Large intestine (tissue), 3 donors: Measurements from ENCODE around the gene DCST1. TPM values are rescaled to one million over a fixed set of nuclear protein-coding genes. Genes with fewer than 3 reads are reported as not detected.
A peak's percentile ranks its signal among the peaks of the same experiment; 100 is the strongest.

ENCODE experiments used
- DNase-seq, 2 donors: peaks; one replicate each; pipeline versions ENCODE4 v3.0.0 to v3.0.0-alpha.2; 2013
- H3K27ac ChIP-seq: one replicate; pipeline ENCODE4 v1.5.1; 2013; ENCODE audit warnings: low read length
- H3K27me3 ChIP-seq: 2 replicates; pipeline ENCODE4 v1.6.1; 2013; ENCODE audit warnings: low read length; ENCODE audit not compliant: control insufficient read depth, insufficient read depth
- H3K36me3 ChIP-seq: 2 replicates; pipeline ENCODE4 v1.6.1; 2013; ENCODE audit warnings: low read length; ENCODE audit not compliant: control insufficient read depth, insufficient read depth
- H3K4me1 ChIP-seq: one replicate; pipeline ENCODE4 v1.6.1; 2013; ENCODE audit warnings: low read length; ENCODE audit not compliant: control insufficient read depth, insufficient read depth
- H3K4me3 ChIP-seq: one replicate; pipeline ENCODE4 v1.5.1; 2013; ENCODE audit warnings: low read length
- H3K9me3 ChIP-seq: one replicate; pipeline ENCODE4 v1.6.1; 2013; ENCODE audit warnings: mild to moderate bottlenecking, low read depth, low read length, moderate library complexity; ENCODE audit not compliant: control insufficient read depth
- WGBS: methylation state at CpG from one replicate; pipeline ENCODE4 v1.1.5; 2013; ENCODE audit warnings: low lambda C conversion rate; ENCODE audit not compliant: insufficient coverage; 5-methylcytosine and 5-hydroxymethylcytosine counted together
- polyA plus RNA-seq: library from polyadenylated mRNA; unstranded; fragments of 120-200 nt; gene quantifications from one replicate; pipeline ENCODE4 v1.2.1, GENCODE V29; 2013

DCST1 gene
- polyA plus RNA-seq, 1 donor, result 0.88 TPM

DNA sequence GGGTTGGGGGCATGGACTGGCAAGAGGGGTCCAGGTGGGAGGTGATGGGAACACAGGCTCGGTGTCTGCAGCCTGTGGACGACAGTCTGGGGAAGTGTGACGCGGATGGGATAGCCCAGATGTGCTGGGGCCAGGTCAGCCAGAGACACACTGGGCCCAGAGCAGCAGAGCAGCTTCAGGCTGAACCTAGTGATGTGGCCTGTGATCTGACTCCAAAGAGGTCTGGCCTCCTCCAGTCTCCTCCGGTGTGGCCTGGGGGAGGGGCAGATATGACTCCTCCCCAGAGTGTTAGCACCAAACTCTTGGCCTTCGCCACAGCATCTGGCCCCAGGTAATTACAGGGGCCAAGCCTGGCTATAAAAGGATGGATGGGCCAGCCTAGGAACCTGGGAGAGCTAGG lies 58.5 kb downstream of the DCST1 start:
- Histone ChIP-seq H3K36me3 (no peaks in the 10 kb centered on the region), H3K4me1 (peaks cover 17% of the 10 kb centered on the region), H3K27me3 (no peaks in the 10 kb centered on the region), H3K27ac (no peak overlapping the region), H3K9me3 (no peaks in the 10 kb centered on the region), H3K4me3 (no peak overlapping the region)
- no CpG with 5 or more reads among the region's 6 CpGs for WGBS
- no peak for DNase-seq

DNA sequence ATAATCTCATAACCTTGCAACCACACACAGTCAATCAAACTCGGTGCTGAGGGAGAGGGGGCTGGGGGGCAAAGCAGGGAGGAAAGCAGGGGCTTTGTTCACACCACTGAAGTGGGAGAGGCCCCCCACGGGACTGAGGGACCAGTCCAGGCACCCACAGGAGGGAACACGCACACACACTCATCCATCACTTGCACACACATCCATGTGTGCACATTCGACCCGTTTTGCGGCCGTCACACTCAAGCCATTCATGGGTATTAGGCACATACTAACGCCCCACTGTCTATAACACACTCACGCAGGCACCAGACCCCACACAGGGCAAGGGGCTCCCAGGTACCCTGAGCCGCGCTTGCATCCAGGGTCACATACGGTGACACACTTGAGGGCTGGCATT lies 59.0 kb downstream of the DCST1 start:
- Histone ChIP-seq H3K27ac (no peak overlapping the region), H3K4me3 (no peak overlapping the region), H3K36me3 (no peaks in the 10 kb centered on the region), H3K9me3 (no peaks in the 10 kb centered on the region), H3K4me1 (peaks cover 17% of the 10 kb centered on the region), H3K27me3 (no peaks in the 10 kb centered on the region)
- no peak for DNase-seq
- WGBS, result no CpG with 5 or more reads among the region's 12 CpGs

DNA sequence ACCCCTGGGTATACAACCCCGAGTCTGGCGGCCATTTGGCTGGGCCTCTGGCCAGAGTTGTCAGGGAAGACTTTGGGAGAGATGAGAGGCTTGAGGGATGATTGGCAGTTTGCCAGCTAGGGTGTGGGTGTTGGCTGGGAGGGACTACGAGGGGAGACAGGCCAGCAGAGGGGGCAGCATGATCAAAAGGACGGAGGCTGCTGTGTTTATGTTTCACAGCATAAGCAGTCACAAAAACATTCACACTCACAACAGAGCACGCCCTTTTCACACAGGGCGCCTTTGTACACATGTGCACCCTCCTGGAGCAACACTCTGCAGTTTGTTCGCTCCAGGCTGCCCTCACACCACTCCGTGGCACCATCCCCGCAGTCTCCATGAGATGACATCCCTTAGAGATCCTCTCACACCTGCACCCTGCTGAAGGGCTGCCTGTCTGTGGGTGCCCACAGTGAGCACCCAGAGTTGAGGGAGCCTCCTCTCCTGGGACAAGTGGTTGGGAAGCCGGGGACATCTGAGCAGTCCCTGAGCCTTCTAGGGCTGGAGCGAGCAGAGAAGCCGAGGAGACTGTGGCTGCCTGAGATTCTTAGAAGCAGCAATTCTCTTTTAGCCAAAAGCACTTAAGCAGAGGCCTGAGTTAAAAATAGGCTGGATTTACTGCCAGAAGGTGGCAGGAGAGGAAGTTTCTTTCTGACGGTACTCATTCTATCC lies 60.4 kb downstream of the DCST1 start:
- no peaks in the 10 kb centered on the region for H3K36me3 ChIP-seq
- no CpG with 5 or more reads among the region's 13 CpGs for WGBS
- H3K9me3 ChIP-seq, result no peaks in the 10 kb centered on the region
- peak overlapping the region; percentile 30 for H3K27ac ChIP-seq
- no peak overlapping the region for H3K4me3 ChIP-seq
- H3K4me1 ChIP-seq, result peaks cover 17% of the 10 kb centered on the region
- DNase-seq, result peak in 1 of 2 donors; percentile 48
- no peaks in the 10 kb centered on the region for H3K27me3 ChIP-seq

DNA sequence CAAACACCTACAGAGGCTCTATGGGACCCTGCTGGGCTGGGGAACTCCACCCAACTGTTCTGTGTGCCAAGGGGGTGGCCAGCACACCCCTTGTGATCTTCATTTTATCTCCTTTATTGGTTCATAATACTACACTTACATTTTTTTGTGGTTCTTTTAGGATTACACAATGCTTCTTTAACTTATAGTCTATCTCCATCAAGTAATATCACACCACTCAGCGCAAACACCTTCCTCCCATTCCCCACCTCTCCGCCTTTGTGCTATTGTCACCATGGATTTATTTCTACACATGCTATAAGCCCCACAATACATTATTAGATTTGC lies 61.0 kb downstream of the DCST1 start:
- no CpG with 5 or more reads among the region's 2 CpGs for WGBS
- Histone ChIP-seq H3K27ac (no peak overlapping the region), H3K4me1 (peaks cover 17% of the 10 kb centered on the region), H3K27me3 (no peaks in the 10 kb centered on the region), H3K9me3 (no peaks in the 10 kb centered on the region), H3K4me3 (no peak overlapping the region), H3K36me3 (no peaks in the 10 kb centered on the region)
- no peak for DNase-seq

DNA sequence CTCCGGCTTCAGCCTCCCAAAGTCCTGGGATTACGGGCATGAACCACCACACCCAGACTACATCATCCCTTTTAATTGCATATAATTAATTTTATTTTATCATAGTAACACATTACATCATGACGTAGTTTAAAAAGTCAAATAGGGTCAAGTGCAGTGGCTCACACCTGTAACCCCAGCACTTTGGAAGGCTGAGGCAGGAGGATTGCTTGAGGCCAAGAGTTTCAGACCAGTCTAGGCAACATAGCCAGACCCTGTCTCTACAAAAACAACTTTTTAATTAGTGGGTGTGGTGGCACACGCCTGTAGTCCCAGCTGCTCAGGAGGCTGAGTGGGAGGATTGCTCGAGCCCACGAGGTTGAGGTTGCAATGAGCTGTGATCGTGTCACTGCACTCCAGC lies 65.7 kb downstream of the DCST1 start:
- no peaks in the 10 kb centered on the region for H3K27me3 ChIP-seq
- peaks cover 6% of the 10 kb centered on the region for H3K4me1 ChIP-seq
- H3K9me3 ChIP-seq, result no peaks in the 10 kb centered on the region
- H3K27ac ChIP-seq, result no peak overlapping the region
- H3K36me3 ChIP-seq, result no peaks in the 10 kb centered on the region
- no peak overlapping the region for H3K4me3 ChIP-seq
- 86% methylated on average over 1 of the region's 7 CpGs for WGBS
- DNase-seq, result no peak

Other genes with a start within 250 kb of the DCST1 start
- gene KCNN3, start 163.5 kb upstream of the DCST1 start, polyA plus RNA-seq, result 4.7 TPM
- 40.4 TPM for gene PMVK, start 97.1 kb upstream of the DCST1 start, polyA plus RNA-seq
- gene PBXIP1, start 77.7 kb upstream of the DCST1 start, polyA plus RNA-seq, result 78.8 TPM
- gene PYGO2, start 72.0 kb upstream of the DCST1 start, polyA plus RNA-seq, result 32.0 TPM
- gene SHC1, start 63.1 kb upstream of the DCST1 start, polyA plus RNA-seq, result 76.4 TPM
- 65.6 TPM for gene CKS1B, start 59.1 kb upstream of the DCST1 start, polyA plus RNA-seq
- 28.0 TPM for gene FLAD1, start 50.5 kb upstream of the DCST1 start, polyA plus RNA-seq
- 0.33 TPM for gene LENEP, start 40.2 kb upstream of the DCST1 start, polyA plus RNA-seq
- 45.1 TPM for gene ZBTB7B, start 31.0 kb upstream of the DCST1 start, polyA plus RNA-seq
- 4.1 TPM for gene DCST2, start within 50 bp of the DCST1 start, polyA plus RNA-seq
- 38.6 TPM for gene ADAM15, start 17.5 kb downstream of the DCST1 start, polyA plus RNA-seq
- gene EFNA4, start 29.9 kb downstream of the DCST1 start, polyA plus RNA-seq, result 36.0 TPM
- gene EFNA3, start 45.0 kb downstream of the DCST1 start, polyA plus RNA-seq, result 9.6 TPM
- gene EFNA1, start 94.1 kb downstream of the DCST1 start, polyA plus RNA-seq, result 96.1 TPM
- 57.4 TPM for gene SLC50A1, start 102.0 kb downstream of the DCST1 start, polyA plus RNA-seq
- gene DPM3, start 106.7 kb downstream of the DCST1 start, polyA plus RNA-seq, result 59.1 TPM
- 142 TPM for gene KRTCAP2, start 139.5 kb downstream of the DCST1 start, polyA plus RNA-seq
- 2.9 TPM for gene TRIM46, start 140.0 kb downstream of the DCST1 start, polyA plus RNA-seq
- 40.9 TPM for gene THBS3, start 174.1 kb downstream of the DCST1 start, polyA plus RNA-seq
- 38.6 TPM for gene MTX1, start 174.9 kb downstream of the DCST1 start, polyA plus RNA-seq
- gene ENTREP3, start 221.7 kb downstream of the DCST1 start, polyA plus RNA-seq, result 19.4 TPM
- gene SCAMP3, start 228.5 kb downstream of the DCST1 start, polyA plus RNA-seq, result 55.5 TPM
- 68.7 TPM for gene CLK2, start 239.7 kb downstream of the DCST1 start, polyA plus RNA-seq
- 18.3 TPM for gene HCN3, start 243.6 kb downstream of the DCST1 start, polyA plus RNA-seq